Activated CD4-positive, alpha-beta T cell treated with anti-CD3 and anti-CD28 coated beads, Interleukin-2, amount 10 ng/mL, durations not matched to agents 24 days and 14 days (primary cell): ENCODE data around the gene AFAP1L1. TPM values are rescaled to one million over a fixed set of nuclear protein-coding genes. Genes with fewer than 3 reads are reported as not detected.
"Not testable (repeated sequence)": the region's sequence is repeated elsewhere in the genome, so short reads cannot be mapped to it uniquely, and the experiment has no call there.

Experiments used
- DNase-seq: peaks from one replicate; pipeline ENCODE4 v3.0.0; 2022
- H3K27ac Mint-ChIP-seq: one replicate; pipeline ENCODE4 v1.8.0; 2022; ENCODE audit warnings: mild to moderate bottlenecking, mixed read lengths
- H3K27me3 Mint-ChIP-seq: one replicate; pipeline ENCODE4 v1.8.0; 2022; ENCODE audit warnings: mixed read lengths
- H3K36me3 Mint-ChIP-seq: one replicate; pipeline ENCODE4 v1.8.0; 2022; ENCODE audit warnings: low read depth, mild to moderate bottlenecking, mixed read lengths
- H3K4me1 Mint-ChIP-seq: one replicate; pipeline ENCODE4 v1.8.0; 2021; ENCODE audit warnings: mixed read lengths
- H3K4me3 Mint-ChIP-seq: one replicate; pipeline ENCODE4 v1.8.0; 2022; ENCODE audit warnings: mild to moderate bottlenecking, moderate library complexity, mixed read lengths
- H3K9me3 Mint-ChIP-seq: one replicate; pipeline ENCODE4 v1.8.0; 2021; ENCODE audit warnings: mixed read lengths
- intact Hi-C: fragments of 100-400 bp; cut with micrococcal nuclease; formaldehyde crosslinking; loops from one replicate; pipeline ENCODE4 v1.15.1; 2023
- total RNA-seq: library from RNA; stranded (reverse); gene quantifications from 2 replicates; pipeline ENCODE4 v1.2.3, GENCODE V29; 2022

The AFAP1L1 gene
- total RNA-seq, 1 donor from 2014 or later: not detected

GRCh38 chr5:149268928-149269557 lies 2.6 kb upstream of the AFAP1L1 start:
- peak; percentile 70 for DNase-seq
- Mint-ChIP-seq H3K27ac (no peak overlapping the region), H3K4me1 (peaks cover 6% of the 10 kb centered on the region), H3K9me3 (no peaks in the 10 kb centered on the region), H3K36me3 (no peaks in the 10 kb centered on the region), H3K27me3 (peaks cover 55% of the 10 kb centered on the region), H3K4me3 (no peak overlapping the region)
- intact Hi-C loops: loop anchor here (1.0 to 10.0 kb wide), 3 partner anchors 128 to 824 kb away; partner anchors contain the start of gene ABLIM3

GRCh38 chr5:149271195-149271715 lies 404 bp upstream of the AFAP1L1 start:
- H3K36me3 Mint-ChIP-seq: no peaks in the 10 kb centered on the region
- DNase-seq: no peak
- H3K9me3 Mint-ChIP-seq: no peaks in the 10 kb centered on the region
- intact Hi-C loops: no loop called here
- H3K27me3 Mint-ChIP-seq: peaks cover 58% of the 10 kb centered on the region
- H3K4me1 Mint-ChIP-seq: peaks cover 6% of the 10 kb centered on the region
- peak overlapping the region; percentile 63 for H3K4me3 Mint-ChIP-seq
- H3K27ac Mint-ChIP-seq: no peak overlapping the region

DNA sequence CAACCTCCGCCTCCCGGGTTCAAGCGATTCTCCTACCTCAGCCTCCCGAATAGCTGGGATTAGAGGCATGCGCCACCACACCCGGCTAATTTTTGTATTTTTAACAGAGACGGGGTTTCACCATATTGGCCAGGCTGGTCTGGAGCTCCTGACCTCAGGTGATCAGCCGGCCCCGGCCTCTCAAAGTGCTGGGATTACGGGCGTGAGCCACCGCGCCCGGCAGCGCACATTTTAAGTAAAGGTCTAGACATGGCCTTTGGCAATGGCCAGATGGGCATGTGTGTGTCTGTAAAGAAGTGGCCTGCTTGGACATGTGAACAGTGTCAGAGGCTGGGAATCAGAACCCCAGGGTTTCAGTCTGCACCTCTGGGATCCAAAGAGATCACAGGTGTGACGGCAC lies 1.1 kb downstream of the AFAP1L1 start:
- H3K36me3 Mint-ChIP-seq, H3K27ac Mint-ChIP-seq, H3K4me3 Mint-ChIP-seq, DNase-seq, H3K9me3 Mint-ChIP-seq, intact Hi-C loops, H3K4me1 Mint-ChIP-seq: not testable (repeated sequence)
- peaks cover 68% of the 10 kb centered on the region for H3K27me3 Mint-ChIP-seq

DNA sequence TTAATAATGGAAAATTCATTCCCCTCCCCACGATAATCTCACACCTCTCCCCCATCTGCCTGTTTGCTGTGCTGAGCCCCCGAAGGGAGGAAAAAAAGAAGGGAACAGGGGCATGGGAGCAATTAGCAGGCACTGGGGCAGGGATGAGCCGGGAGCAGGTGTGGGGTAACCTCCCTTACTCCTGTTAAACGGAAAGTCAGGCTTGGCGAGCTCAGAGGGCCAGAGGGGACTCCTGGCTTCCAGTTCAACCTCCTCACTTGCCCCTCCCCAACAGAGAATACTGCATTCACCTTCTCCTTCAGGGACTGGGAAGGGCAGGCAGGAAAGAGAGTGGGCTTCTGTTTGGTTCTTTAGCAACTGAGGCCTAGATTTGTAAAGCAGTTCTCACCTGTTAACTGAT lies 1.6 kb downstream of the AFAP1L1 start:
- Mint-ChIP-seq H3K4me3 (no peak overlapping the region), H3K27me3 (peaks cover 68% of the 10 kb centered on the region), H3K36me3 (no peaks in the 10 kb centered on the region), H3K9me3 (no peaks in the 10 kb centered on the region), H3K4me1 (peaks cover 6% of the 10 kb centered on the region), H3K27ac (no peak overlapping the region)
- intact Hi-C loops: no loop called here
- no peak for DNase-seq

DNA sequence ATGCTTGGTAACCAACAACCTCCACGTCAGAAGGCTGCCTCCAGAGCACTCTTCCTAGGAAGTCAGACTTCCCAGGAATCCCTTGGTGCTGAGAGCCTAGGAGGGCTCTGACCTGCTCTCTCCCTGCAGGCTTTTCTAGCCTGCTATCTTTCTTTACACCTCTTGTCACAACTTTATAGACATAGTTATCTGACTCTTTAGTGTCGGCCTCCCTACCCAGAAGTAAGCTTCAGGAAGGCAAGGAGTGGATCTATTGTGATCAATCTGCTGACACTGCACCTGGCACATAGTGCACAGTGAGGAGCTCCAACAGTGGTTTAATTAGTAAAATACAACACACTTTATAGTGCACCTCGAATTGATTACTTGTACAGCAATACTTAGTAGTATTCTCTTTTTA lies 2.3 kb downstream of the AFAP1L1 start:
- Mint-ChIP-seq H3K27me3 (peaks cover 71% of the 10 kb centered on the region), H3K4me1 (peaks cover 6% of the 10 kb centered on the region), H3K9me3 (no peaks in the 10 kb centered on the region), H3K27ac (no peak overlapping the region), H3K4me3 (no peak overlapping the region), H3K36me3 (no peaks in the 10 kb centered on the region)
- no peak for DNase-seq
- intact Hi-C loops: no loop called here

GRCh38 chr5:149274939-149275338 lies 3.3 kb downstream of the AFAP1L1 start:
- H3K9me3 Mint-ChIP-seq: no peaks in the 10 kb centered on the region
- H3K27ac Mint-ChIP-seq: no peak overlapping the region
- no peak for DNase-seq
- no peak overlapping the region for H3K4me3 Mint-ChIP-seq
- H3K4me1 Mint-ChIP-seq: peaks cover 6% of the 10 kb centered on the region
- intact Hi-C loops: no loop called here
- no peaks in the 10 kb centered on the region for H3K36me3 Mint-ChIP-seq
- H3K27me3 Mint-ChIP-seq: peaks cover 73% of the 10 kb centered on the region

- peaks cover 52% of the 10 kb centered on the region for H3K27me3 Mint-ChIP-seq
- intact Hi-C loops: no loop called here
- no peaks in the 10 kb centered on the region for H3K36me3 Mint-ChIP-seq
- H3K9me3 Mint-ChIP-seq: no peaks in the 10 kb centered on the region
- no peaks in the 10 kb centered on the region for H3K4me1 Mint-ChIP-seq
- no peak overlapping the region for H3K4me3 Mint-ChIP-seq
- no peak for DNase-seq
- no peak overlapping the region for H3K27ac Mint-ChIP-seq
Observed at GRCh38 chr5:149277801-149278200, 6.1 kb downstream of the AFAP1L1 start.

DNA sequence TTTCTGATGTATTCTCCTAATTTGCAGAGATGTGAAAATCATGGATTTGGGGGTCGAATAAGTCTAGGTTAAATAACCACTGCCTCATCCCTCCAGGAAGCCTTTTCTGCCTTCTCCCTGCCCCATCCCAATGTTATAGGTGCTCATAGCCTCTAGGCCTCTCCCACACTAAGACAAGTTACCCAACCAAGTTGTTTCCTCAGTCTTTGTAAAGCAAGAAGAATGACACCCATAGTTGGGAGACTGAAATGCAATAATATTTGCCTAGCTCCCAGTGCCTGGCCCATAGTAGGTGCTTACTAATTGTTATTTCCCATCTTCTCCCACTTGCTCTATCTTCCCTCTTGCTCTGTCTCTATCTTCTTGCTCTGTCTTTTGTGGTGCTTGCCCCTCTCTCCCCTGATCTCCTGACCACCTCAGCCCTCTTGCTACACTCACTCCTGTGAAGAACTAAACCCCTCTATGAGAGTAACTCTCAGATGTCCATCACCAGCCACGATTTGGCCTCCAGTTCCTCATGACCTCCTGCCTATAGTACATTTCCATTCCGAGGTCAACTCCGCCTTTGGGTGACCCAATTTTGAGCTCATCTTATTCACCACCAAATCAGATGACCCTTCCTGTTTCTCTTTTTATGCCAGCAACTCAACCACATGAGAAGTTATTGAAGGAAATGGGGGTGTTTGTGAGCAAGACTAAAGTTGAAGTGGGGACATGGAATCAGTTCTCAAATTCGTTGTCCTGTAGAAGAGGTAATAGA lies 7.0 kb downstream of the AFAP1L1 start:
- no peak overlapping the region for H3K4me3 Mint-ChIP-seq
- DNase-seq: no peak
- H3K27ac Mint-ChIP-seq: no peak overlapping the region
- intact Hi-C loops: no loop called here
- H3K36me3 Mint-ChIP-seq: no peaks in the 10 kb centered on the region
- H3K4me1 Mint-ChIP-seq: no peaks in the 10 kb centered on the region
- peaks cover 44% of the 10 kb centered on the region for H3K27me3 Mint-ChIP-seq
- no peaks in the 10 kb centered on the region for H3K9me3 Mint-ChIP-seq

GRCh38 chr5:149279661-149280060 lies 8.0 kb downstream of the AFAP1L1 start:
- no peak for DNase-seq
- no peak overlapping the region for H3K4me3 Mint-ChIP-seq
- intact Hi-C loops: no loop called here
- H3K9me3 Mint-ChIP-seq: no peaks in the 10 kb centered on the region
- peaks cover 40% of the 10 kb centered on the region for H3K27me3 Mint-ChIP-seq
- no peak overlapping the region for H3K27ac Mint-ChIP-seq
- no peaks in the 10 kb centered on the region for H3K36me3 Mint-ChIP-seq
- H3K4me1 Mint-ChIP-seq: no peaks in the 10 kb centered on the region

GRCh38 chr5:149280124-149280523 lies 8.5 kb downstream of the AFAP1L1 start:
- no peak for DNase-seq
- no peak overlapping the region for H3K27ac Mint-ChIP-seq
- no peaks in the 10 kb centered on the region for H3K9me3 Mint-ChIP-seq
- H3K36me3 Mint-ChIP-seq: no peaks in the 10 kb centered on the region
- H3K4me3 Mint-ChIP-seq: no peak overlapping the region
- H3K27me3 Mint-ChIP-seq: peaks cover 40% of the 10 kb centered on the region
- no peaks in the 10 kb centered on the region for H3K4me1 Mint-ChIP-seq
- intact Hi-C loops: no loop called here

DNA sequence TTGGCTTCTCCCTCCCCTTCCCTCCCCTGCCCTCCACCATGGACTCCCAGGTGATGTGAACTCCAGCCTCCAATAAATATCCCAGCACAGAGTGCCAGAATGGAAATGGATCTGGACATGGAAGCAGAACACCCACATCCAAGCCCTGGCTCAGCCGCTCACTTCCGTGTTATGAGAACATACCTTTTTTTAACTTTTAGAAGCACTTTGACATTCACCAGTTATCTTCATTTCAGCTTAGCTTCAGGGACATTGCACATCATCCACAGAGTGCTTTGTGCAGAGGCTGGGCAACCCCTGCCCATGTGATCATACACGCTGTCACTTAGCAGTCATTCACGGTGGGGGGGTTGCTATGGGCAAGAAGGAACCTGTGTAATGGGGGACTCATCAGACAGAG lies 9.1 kb downstream of the AFAP1L1 start:
- Mint-ChIP-seq H3K4me1 (no peaks in the 10 kb centered on the region), H3K27ac (no peak overlapping the region), H3K27me3 (peaks cover 35% of the 10 kb centered on the region)

GRCh38 chr5:149282027-149282965 lies 10.6 kb downstream of the AFAP1L1 start:
- intact Hi-C loops: no loop called here
- H3K27me3 Mint-ChIP-seq: peaks cover 23% of the 10 kb centered on the region
- H3K27ac Mint-ChIP-seq: no peak overlapping the region
- H3K9me3 Mint-ChIP-seq: no peaks in the 10 kb centered on the region
- H3K4me3 Mint-ChIP-seq: no peak overlapping the region
- H3K4me1 Mint-ChIP-seq: no peaks in the 10 kb centered on the region
- DNase-seq: no peak
- H3K36me3 Mint-ChIP-seq: no peaks in the 10 kb centered on the region

More for the DNA sequence above, 9.1 kb downstream of the AFAP1L1 start:
- no peaks in the 10 kb centered on the region for H3K9me3 Mint-ChIP-seq
- no peaks in the 10 kb centered on the region for H3K36me3 Mint-ChIP-seq
- DNase-seq: no peak
- no peak overlapping the region for H3K4me3 Mint-ChIP-seq
- intact Hi-C loops: no loop called here

- DNase-seq: no peak
- H3K27ac Mint-ChIP-seq: no peak overlapping the region
- no peaks in the 10 kb centered on the region for H3K4me1 Mint-ChIP-seq
- no peaks in the 10 kb centered on the region for H3K36me3 Mint-ChIP-seq
- H3K27me3 Mint-ChIP-seq: peaks cover 19% of the 10 kb centered on the region
- no peaks in the 10 kb centered on the region for H3K9me3 Mint-ChIP-seq
- intact Hi-C loops: no loop called here
- no peak overlapping the region for H3K4me3 Mint-ChIP-seq
Observed at GRCh38 chr5:149282966-149283332, 11.3 kb downstream of the AFAP1L1 start.
